SH-SY5Y (cell line): Measurements from ENCODE around the gene INS.

Experiments
- GATA2 ChIP-seq: IDR thresholded peaks from 2 replicates; pipeline ENCODE4 v1.6.1; 2011; ENCODE audit warnings: mild to moderate bottlenecking, low read depth, low read length
- GATA3 ChIP-seq: IDR thresholded peaks from 2 replicates; pipeline ENCODE4 v1.6.1; 2011; ENCODE audit warnings: low read depth, mild to moderate bottlenecking, low read length, moderate library complexity

DNA sequence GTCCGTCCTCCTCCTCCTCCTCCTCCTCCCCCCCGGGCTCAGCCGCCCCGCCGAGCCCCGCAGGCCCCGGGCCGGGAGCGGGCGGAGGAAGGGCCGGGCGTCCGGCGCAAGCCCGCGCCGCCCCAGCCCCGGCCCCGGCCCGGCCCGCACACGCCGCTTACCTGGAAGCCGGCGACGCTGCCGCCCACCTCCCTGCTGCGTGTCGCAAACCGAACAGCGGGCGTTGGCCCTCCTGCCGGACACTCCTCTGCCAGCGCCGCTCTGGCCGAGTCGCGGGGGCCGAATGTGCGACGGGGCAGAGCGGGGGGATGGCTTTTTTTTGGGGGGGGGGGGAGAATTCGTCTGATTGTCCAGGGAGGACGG lies 23.0 kb downstream of the INS start:
- TF ChIP-seq GATA2: no peak
- TF ChIP-seq GATA3: no peak
